ENCODE data around the gene OIP5.

- TF ChIP-seq POLR2AphosphoS5 (IDR thresholded peaks at IDR 0.05; ENCODE audit: borderline replicate concordance, low read depth, low read length): no peak
- no peak for TF ChIP-seq EZH2 (IDR thresholded peaks at IDR 0.05)
- no peak for TF ChIP-seq FOXP2 (optimal IDR thresholded peaks at IDR 0.05; ENCODE audit: control extremely low read depth, extremely low read length, insufficient read depth)
These were observed 68.5 kb downstream of the OIP5 start for GRCh38 chr15:41263891-41264351.

Measured in SK-N-MC (cell line).